Renal pelvis (tissue), 12 donors: Measurements from ENCODE around the gene TCEAL7. TPM values are rescaled to one million over a fixed set of nuclear protein-coding genes. Genes with fewer than 3 reads are reported as not detected.
"Not testable (repeated sequence)": the region's sequence is repeated elsewhere in the genome, so short reads cannot be mapped to it uniquely, and the experiment has no call there.

ENCODE experiments used
- DNase-seq: peaks from one replicate; pipeline ENCODE4 v3.0.0-alpha.2; 2013
- long read RNA-seq, 16 experiments: transcript quantifications; one replicate each; lab custom pipeline, GENCODE V29; 2026
- polyA plus RNA-seq, 3 donors: library from polyadenylated mRNA; unstranded; fragments of 120-200 nt; gene quantifications; one replicate each; pipeline ENCODE4 v1.2.1, GENCODE V29; 2013; ENCODE audit not compliant: insufficient read length in 3 of 3

TCEAL7 gene
- 10 to 100 TPM; 30.7 to 39.3 (median 30.7) TPM for polyA plus RNA-seq
- long read RNA-seq, donor 1, transcript TCEAL7-202 (3 exons, 852 nt), result major isoform, 16 of 234 reads
- long read RNA-seq, donor 1, transcript TCEAL7-201 (3 exons, 1,177 nt), result minor isoform, 13 of 234 reads
- long read RNA-seq, donor 1, partial matches to known transcripts, result 35 of 234 reads
- long read RNA-seq, donor 1, other reads (novel, unspliced or antisense), result 170 of 234 reads
- long read RNA-seq, donor 2, transcript TCEAL7-201 (3 exons, 1,177 nt), result major isoform, 15 of 34 reads
- long read RNA-seq, donor 2, partial matches to known transcripts, result 18 of 34 reads
- long read RNA-seq, donor 2, other reads (novel, unspliced or antisense), result 0 of 34 reads
- long read RNA-seq, donor 3, transcript TCEAL7-201 (3 exons, 1,177 nt), result major isoform, 23 of 28 reads
- long read RNA-seq, donor 3, partial matches to known transcripts, result 5 of 28 reads
- long read RNA-seq, donor 3, other reads (novel, unspliced or antisense), result 0 of 28 reads
- long read RNA-seq, donor 4, transcript TCEAL7-201 (3 exons, 1,177 nt), result major isoform, 22 of 105 reads
- long read RNA-seq, donor 4, partial matches to known transcripts, result 83 of 105 reads
- long read RNA-seq, donor 4, other reads (novel, unspliced or antisense), result 0 of 105 reads
- long read RNA-seq, donor 5, transcript TCEAL7-201 (3 exons, 1,177 nt), result minor isoform, 5 of 13 reads
- long read RNA-seq, donor 5, transcript TCEAL7-202 (3 exons, 852 nt), result major isoform, 8 of 13 reads
- long read RNA-seq, donor 5, partial matches to known transcripts, result 0 of 13 reads
- long read RNA-seq, donor 5, other reads (novel, unspliced or antisense), result 0 of 13 reads
- long read RNA-seq, donor 6, transcript TCEAL7-201 (3 exons, 1,177 nt), result major isoform, 7 of 257 reads
- long read RNA-seq, donor 6, partial matches to known transcripts, result 194 of 257 reads
- long read RNA-seq, donor 6, other reads (novel, unspliced or antisense), result 55 of 257 reads
- long read RNA-seq, donor 7, transcript TCEAL7-201 (3 exons, 1,177 nt), result major isoform, 13 of 26 reads
- long read RNA-seq, donor 7, transcript TCEAL7-202 (3 exons, 852 nt), result minor isoform, 7 of 26 reads
- long read RNA-seq, donor 7, partial matches to known transcripts, result 0 of 26 reads
- long read RNA-seq, donor 7, other reads (novel, unspliced or antisense), result 6 of 26 reads
- long read RNA-seq, donor 8, transcript TCEAL7-202 (3 exons, 852 nt), result minor isoform, 9 of 36 reads
- long read RNA-seq, donor 8, transcript TCEAL7-201 (3 exons, 1,177 nt), result major isoform, 15 of 36 reads
- long read RNA-seq, donor 8, partial matches to known transcripts, result 0 of 36 reads
- long read RNA-seq, donor 8, other reads (novel, unspliced or antisense), result 12 of 36 reads
- long read RNA-seq, donor 9, transcript TCEAL7-201 (3 exons, 1,177 nt), result major isoform, 18 of 175 reads
- long read RNA-seq, donor 9, transcript TCEAL7-202 (3 exons, 852 nt), result minor isoform, 11 of 175 reads
- long read RNA-seq, donor 9, partial matches to known transcripts, result 26 of 175 reads
- long read RNA-seq, donor 9, other reads (novel, unspliced or antisense), result 120 of 175 reads
- long read RNA-seq, donor 10, transcript TCEAL7-201 (3 exons, 1,177 nt), result major isoform, 14 of 14 reads
- long read RNA-seq, donor 10, partial matches to known transcripts, result 0 of 14 reads
- long read RNA-seq, donor 10, other reads (novel, unspliced or antisense), result 0 of 14 reads
- long read RNA-seq, donor 11, transcript TCEAL7-202 (3 exons, 852 nt), result minor isoform, 5 of 226 reads
- long read RNA-seq, donor 11, transcript TCEAL7-201 (3 exons, 1,177 nt), result major isoform, 8 of 226 reads
- long read RNA-seq, donor 11, partial matches to known transcripts, result 144 of 226 reads
- long read RNA-seq, donor 11, other reads (novel, unspliced or antisense), result 69 of 226 reads
- long read RNA-seq, donor 12, transcript TCEAL7-201 (3 exons, 1,177 nt), result major isoform, 22 of 24 reads
- long read RNA-seq, donor 12, partial matches to known transcripts, result 0 of 24 reads
- long read RNA-seq, donor 12, other reads (novel, unspliced or antisense), result 0 of 24 reads
- long read RNA-seq, donor 13, transcript TCEAL7-202 (3 exons, 852 nt), result minor isoform, 5 of 23 reads
- long read RNA-seq, donor 13, transcript TCEAL7-201 (3 exons, 1,177 nt), result major isoform, 7 of 23 reads
- long read RNA-seq, donor 13, partial matches to known transcripts, result 11 of 23 reads
- long read RNA-seq, donor 13, other reads (novel, unspliced or antisense), result 0 of 23 reads
- long read RNA-seq, donor 14, transcript TCEAL7-201 (3 exons, 1,177 nt), result major isoform, 6 of 12 reads
- long read RNA-seq, donor 14, transcript TCEAL7-202 (3 exons, 852 nt), result major isoform, 6 of 12 reads
- long read RNA-seq, donor 14, partial matches to known transcripts, result 0 of 12 reads
- long read RNA-seq, donor 14, other reads (novel, unspliced or antisense), result 0 of 12 reads
- long read RNA-seq, donor 15, transcript TCEAL7-201 (3 exons, 1,177 nt), result major isoform, 22 of 44 reads
- long read RNA-seq, donor 15, transcript TCEAL7-202 (3 exons, 852 nt), result minor isoform, 5 of 44 reads
- long read RNA-seq, donor 15, partial matches to known transcripts, result 17 of 44 reads
- long read RNA-seq, donor 15, other reads (novel, unspliced or antisense), result 0 of 44 reads
- long read RNA-seq, donor 16, transcript TCEAL7-201 (3 exons, 1,177 nt), result major isoform, 24 of 29 reads
- long read RNA-seq, donor 16, partial matches to known transcripts, result 5 of 29 reads
- long read RNA-seq, donor 16, other reads (novel, unspliced or antisense), result 0 of 29 reads

- peak; percentile 58 for DNase-seq
Observed at GRCh38 chrX:103329991-103330390, at the start of gene TCEAL7. TCEAL7 (plus strand) TSS chrX:103330239; CDS start chrX:103331404, 1,165 bp downstream.

GRCh38 chrX:103293118-103293517 lies 36.9 kb upstream of the TCEAL7 start:
- no peak for DNase-seq

- no peak for DNase-seq
Observed at GRCh38 chrX:103304705-103305104, 25.3 kb upstream of the TCEAL7 start.

- not testable (repeated sequence) for DNase-seq
Observed at GRCh38 chrX:103305666-103306065, 24.4 kb upstream of the TCEAL7 start.

- no peak for DNase-seq
Observed at GRCh38 chrX:103309860-103310554, 20.0 kb upstream of the TCEAL7 start.

- DNase-seq, result peak; percentile 72
Observed at GRCh38 chrX:103310555-103311398, 19.3 kb upstream of the TCEAL7 start, which contains the start of gene BEX2. BEX2 (minus strand) TSS chrX:103310990; CDS start chrX:103309976, 1,014 bp downstream.

- no peak for DNase-seq
Observed at GRCh38 chrX:103311399-103311780, 18.6 kb upstream of the TCEAL7 start.

GRCh38 chrX:103330681-103331288 lies 746 bp downstream of the TCEAL7 start:
- DNase-seq, result peak; percentile 51

GRCh38 chrX:103338663-103339062 lies 8.6 kb downstream of the TCEAL7 start:
- no peak for DNase-seq

- DNase-seq, result no peak
Observed at GRCh38 chrX:103343105-103343504, 13.1 kb downstream of the TCEAL7 start.

GRCh38 chrX:103344606-103345005 lies 14.6 kb downstream of the TCEAL7 start:
- no peak for DNase-seq

- DNase-seq, result no peak
Observed at GRCh38 chrX:103347682-103348397, 17.8 kb downstream of the TCEAL7 start.

GRCh38 chrX:103356130-103356798 lies 26.2 kb downstream of the TCEAL7 start, which contains the start of gene TCEAL9:
TCEAL9 (plus strand) TSS chrX:103356506; CDS start chrX:103357685, 1,179 bp downstream.
- peak; percentile 87 for DNase-seq

GRCh38 chrX:103356858-103357257 lies 26.8 kb downstream of the TCEAL7 start:
- DNase-seq, result no peak

GRCh38 chrX:103357871-103358270 lies 27.8 kb downstream of the TCEAL7 start:
- DNase-seq, result no peak
